HepG2 (cell line): Measurements from ENCODE around the gene BEND4. TPM values are rescaled to one million over a fixed set of nuclear protein-coding genes. Genes with fewer than 3 reads are reported as not detected.

Experiments used
- ARHGAP35 ChIP-seq: sonication (generic); formaldehyde crosslinking; IDR thresholded peaks from 2 replicates; pipeline ENCODE4 v1.9.0; 2022; ENCODE audit warnings: mild to moderate bottlenecking, inconsistent platforms, moderate library complexity, missing genetic modification reagents, borderline replicate concordance
- FUBP1 ChIP-seq: sonication (generic); formaldehyde crosslinking; IDR thresholded peaks from 2 replicates; pipeline ENCODE4 v1.5.1; 2020; ENCODE audit warnings: missing genetic modification reagents, mild to moderate bottlenecking, borderline replicate concordance
- HOMEZ ChIP-seq: IDR thresholded peaks from 2 replicates; pipeline ENCODE4 v1.6.1; 2016; ENCODE audit warnings: low read depth
- MEIS2 ChIP-seq: sonication (generic); formaldehyde crosslinking; IDR thresholded peaks from 2 replicates; pipeline ENCODE4 v1.9.0; 2021; ENCODE audit warnings: mild to moderate bottlenecking, missing genetic modification reagents
- TAF1 ChIP-seq: sonication (generic); formaldehyde crosslinking; IDR thresholded peaks from 2 replicates; pipeline ENCODE4 v1.4.0; 2020; ENCODE audit warnings: missing genetic modification reagents
- USF2 ChIP-seq, 2 experiments: sonication (generic) in 1 of 2; formaldehyde crosslinking in 1 of 2; IDR thresholded peaks; 2 replicates each; pipeline versions ENCODE4 v1.5.1 to v1.6.1; 2011 to 2020; ENCODE audit warnings: borderline replicate concordance in 1 of 2, low read depth in 1 of 2, low read length in 1 of 2, mild to moderate bottlenecking in 1 of 2, missing genetic modification reagents in 1 of 2, moderate library complexity in 1 of 2
- ZMAT5 ChIP-seq: sonication (generic); formaldehyde crosslinking; IDR thresholded peaks from 2 replicates; pipeline ENCODE4 v1.5.0; 2020; ENCODE audit warnings: mild to moderate bottlenecking, low read depth, missing genetic modification reagents, borderline replicate concordance
- ZNF10 ChIP-seq: sonication (generic); formaldehyde crosslinking; IDR thresholded peaks from 2 replicates; pipeline ENCODE4 v1.4.0; 2020; ENCODE audit warnings: mild to moderate bottlenecking, low read depth, missing genetic modification reagents, borderline replicate concordance
- polyA plus RNA-seq, 8 experiments: library from polyadenylated mRNA; depleted of rRNA in 3 of 8; stranded (reverse) in 7 of 8; unstranded in 1 of 8; fragments of >200 nt; fragmentation: Illumina TruSeq in 4 of 8; extraction: Trizol in 4 of 8; gene quantifications; 2 replicates each; pipeline versions ENCODE4 v1.2.1 to v1.2.3, GENCODE V29; 2011 to 2016; ENCODE audit warnings: low read depth in 4 of 8, missing spikeins in 1 of 8, mixed read lengths in 1 of 8; ENCODE audit not compliant: insufficient read depth in 1 of 8
- total RNA-seq, 5 experiments: library from RNA; depleted of rRNA; stranded (reverse); fragments of >200 nt; fragmentation: Illumina TruSeq; extraction: Trizol; gene quantifications; 2 replicates each; pipeline ENCODE4 v1.2.3, GENCODE V29; 2016; ENCODE audit warnings: low read depth in 1 of 5

Gene BEND4
- total and polyA plus RNA-seq, 2 of the 13 experiments (the other 11 are each of a cell fraction or from before 2014, with no cell fraction given), result not detected

- no peak for TF ChIP-seq HOMEZ (CRISPR knock-in tag)
- no peak for TF ChIP-seq ZMAT5 (CRISPR knock-in tag)
- TF ChIP-seq USF2 (IDR thresholded peaks at IDR 0.05; ENCODE audit: low read depth, low read length), result no peak
- no peak for TF ChIP-seq USF2 (CRISPR knock-in tag; IDR thresholded peaks at IDR 0.05; ENCODE audit: borderline replicate concordance)
- TF ChIP-seq ARHGAP35, result no peak
- TF ChIP-seq FUBP1 (CRISPR knock-in tag), result no peak
- TF ChIP-seq ZNF10 (CRISPR knock-in tag), result no peak
- TF ChIP-seq TAF1 (CRISPR knock-in tag), result no peak
- TF ChIP-seq MEIS2 (CRISPR knock-in tag), result no peak
These were observed 4.0 kb downstream of the BEND4 start (continued) for GRCh38 chr4:42148425-42148824.
